ENCODE results near the gene C7orf57. TPM values are rescaled to one million over a fixed set of nuclear protein-coding genes. Genes with fewer than 3 reads are reported as not detected.

The C7orf57 gene
- total and polyA plus RNA-seq, 10 of the 15 experiments (the other 5 are each of a cell fraction or from before 2014, with no cell fraction given): 0.04 to 0.21 (median 0.10) TPM; not detected in 5

GRCh38 chr7:48084727-48085432 is 49.5 kb downstream of the C7orf57 start (continued):
- TF ChIP-seq CHD2 (IDR thresholded peaks at IDR 0.05; ENCODE audit: borderline replicate concordance, low read depth, low read length) (peak; percentile 84), CREB1 (IDR thresholded peaks at IDR 0.05; ENCODE audit: low read depth) (peak; percentile 76), CHD1 (IDR thresholded peaks at IDR 0.05; ENCODE audit: low read depth, low read length) (no peak), NR2C1 (IDR thresholded peaks at IDR 0.05) (no peak; the same call in 1 of the 2 replicates), HCFC1 (IDR thresholded peaks at IDR 0.05; ENCODE audit: low read length) (no peak), JUNB (IDR thresholded peaks at IDR 0.05) (peak; percentile 95), NFYA (IDR thresholded peaks at IDR 0.05; ENCODE audit: borderline replicate concordance, low read depth, low read length) (no peak), ESRRA (IDR thresholded peaks at IDR 0.05; ENCODE audit: low read length) (no peak), NFYB (IDR thresholded peaks at IDR 0.05; ENCODE audit: insufficient read depth, low read depth, low read length) (no peak), EP300 (IDR thresholded peaks at IDR 0.05; ENCODE audit: borderline replicate concordance in 1 of 2, control insufficient read depth in 1 of 2, low read depth in 2 of 2, low read length in 2 of 2) (peak; percentile 98), NRF1 (conservative IDR thresholded peaks at IDR 0.05; ENCODE audit: low read depth, low read length) (no peak), IRF3 (IDR thresholded peaks at IDR 0.05) (no peak), MYC (IDR thresholded peaks at IDR 0.05; ENCODE audit: insufficient read depth, insufficient read length, insufficient replicate concordance, low read length, severe bottlenecking) (no peak), TBL1XR1 (IDR thresholded peaks at IDR 0.05; ENCODE audit: low read depth, low read length) (peak; percentile 98), USF1 (IDR thresholded peaks at IDR 0.05; ENCODE audit: borderline replicate concordance, extremely low read length, insufficient read depth, low read depth, low read length) (no peak), SUPT20H (IDR thresholded peaks at IDR 0.05; ENCODE audit: borderline replicate concordance, control insufficient read depth, low read depth, low read length) (no peak), HDGF (IDR thresholded peaks at IDR 0.05) (no peak), SP1 (IDR thresholded peaks at IDR 0.05; ENCODE audit: low read depth, low read length) (no peak), BACH1 (IDR thresholded peaks at IDR 0.05; ENCODE audit: borderline replicate concordance) (peak; percentile 99; the same call in 1 of the 2 replicates), GABPA (IDR thresholded peaks at IDR 0.05; ENCODE audit: low read depth) (peak; percentile 62; the same call in 1 of the 2 replicates), ZNF622 (IDR thresholded peaks at IDR 0.05) (no peak), SKIL (IDR thresholded peaks at IDR 0.05; ENCODE audit: low read depth, poor library complexity, severe bottlenecking) (peak; percentile 100), E2F8 (IDR thresholded peaks at IDR 0.05; ENCODE audit: low read depth, partially characterized antibody) (peak; percentile 82), HDAC6 (IDR thresholded peaks at IDR 0.05; ENCODE audit: unreplicated experiment) (no peak)
